ENCODE data around the gene NME3.

GRCh38 chr16:1745181-1745899, 26.0 kb downstream of the NME3 start:
- TF ChIP-seq, protein P1, sequence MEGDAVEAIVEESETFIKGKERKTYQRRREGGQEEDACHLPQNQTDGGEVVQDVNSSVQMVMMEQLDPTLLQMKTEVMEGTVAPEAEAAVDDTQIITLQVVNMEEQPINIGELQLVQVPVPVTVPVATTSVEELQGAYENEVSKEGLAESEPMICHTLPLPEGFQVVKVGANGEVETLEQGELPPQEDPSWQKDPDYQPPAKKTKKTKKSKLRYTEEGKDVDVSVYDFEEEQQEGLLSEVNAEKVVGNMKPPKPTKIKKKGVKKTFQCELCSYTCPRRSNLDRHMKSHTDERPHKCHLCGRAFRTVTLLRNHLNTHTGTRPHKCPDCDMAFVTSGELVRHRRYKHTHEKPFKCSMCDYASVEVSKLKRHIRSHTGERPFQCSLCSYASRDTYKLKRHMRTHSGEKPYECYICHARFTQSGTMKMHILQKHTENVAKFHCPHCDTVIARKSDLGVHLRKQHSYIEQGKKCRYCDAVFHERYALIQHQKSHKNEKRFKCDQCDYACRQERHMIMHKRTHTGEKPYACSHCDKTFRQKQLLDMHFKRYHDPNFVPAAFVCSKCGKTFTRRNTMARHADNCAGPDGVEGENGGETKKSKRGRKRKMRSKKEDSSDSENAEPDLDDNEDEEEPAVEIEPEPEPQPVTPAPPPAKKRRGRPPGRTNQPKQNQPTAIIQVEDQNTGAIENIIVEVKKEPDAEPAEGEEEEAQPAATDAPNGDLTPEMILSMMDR (IDR thresholded peaks at IDR 0.05; ENCODE audit: low read depth, low read length, missing input control) = no peak
- TF ChIP-seq, protein P2, sequence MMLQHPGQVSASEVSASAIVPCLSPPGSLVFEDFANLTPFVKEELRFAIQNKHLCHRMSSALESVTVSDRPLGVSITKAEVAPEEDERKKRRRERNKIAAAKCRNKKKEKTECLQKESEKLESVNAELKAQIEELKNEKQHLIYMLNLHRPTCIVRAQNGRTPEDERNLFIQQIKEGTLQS (IDR thresholded peaks at IDR 0.05) = no peak
- TF ChIP-seq EGR1 (IDR thresholded peaks at IDR 0.05; ENCODE audit: low read depth in 2 of 2) (no peak), REST (IDR thresholded peaks at IDR 0.05) (no peak), RXRA (IDR thresholded peaks at IDR 0.05) (no peak), FOXA1 (IDR thresholded peaks at IDR 0.05) (no peak), RAD21 (IDR thresholded peaks at IDR 0.05) (no peak), NR2F2 (IDR thresholded peaks at IDR 0.05) (no peak)
